NCI-H1694 treated with DMSO at 0.1 percent for 48 hours (cell line): ENCODE results near the gene B4GALT7.
"Not testable (repeated sequence)": the region's sequence is repeated elsewhere in the genome, so short reads cannot be mapped to it uniquely, and the experiment has no call there.

Source experiments
- DNase-seq: peaks from one replicate; lab custom pipeline; 2025; lab: John Stamatoyannopoulos, UW

Gene B4GALT7

GRCh38 chr5:177599731-177600507 lies at the start of gene B4GALT7:
Gene B4GALT7, plus strand, starts transcription at chr5:177600132. Its CDS starts 79 bp downstream, at chr5:177600211.
- peak; percentile 28 for DNase-seq

DNA sequence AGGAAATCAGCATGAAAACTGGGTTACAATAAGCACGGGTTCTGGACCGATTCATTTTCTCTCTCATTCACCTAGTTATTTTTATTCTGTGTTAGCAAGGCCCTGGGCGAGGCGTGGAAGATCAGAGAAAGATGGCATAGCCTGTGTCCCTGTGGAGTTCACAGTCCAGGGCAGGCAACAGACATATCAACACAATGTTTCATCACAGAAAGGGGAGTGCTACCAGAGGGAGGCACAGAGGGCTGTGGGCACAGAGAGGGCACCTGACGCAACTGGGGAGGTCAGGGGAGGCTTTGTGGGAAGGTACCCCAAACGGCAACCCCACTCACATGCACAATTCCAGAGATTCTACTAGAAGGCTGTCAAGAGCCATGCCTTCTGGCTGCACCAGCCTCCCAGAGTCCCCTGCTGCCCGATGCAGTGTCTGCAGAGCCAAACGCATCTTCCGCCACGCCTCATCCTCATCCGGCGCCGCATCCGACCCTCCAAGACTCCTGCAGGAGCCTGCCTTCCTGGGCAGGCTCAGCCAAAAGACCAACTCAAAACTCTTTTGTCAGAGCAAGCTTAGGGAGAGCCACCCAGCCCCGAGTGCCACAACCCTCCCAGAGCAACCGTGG lies 47.0 kb upstream of the B4GALT7 start:
- DNase-seq: no peak

DNA sequence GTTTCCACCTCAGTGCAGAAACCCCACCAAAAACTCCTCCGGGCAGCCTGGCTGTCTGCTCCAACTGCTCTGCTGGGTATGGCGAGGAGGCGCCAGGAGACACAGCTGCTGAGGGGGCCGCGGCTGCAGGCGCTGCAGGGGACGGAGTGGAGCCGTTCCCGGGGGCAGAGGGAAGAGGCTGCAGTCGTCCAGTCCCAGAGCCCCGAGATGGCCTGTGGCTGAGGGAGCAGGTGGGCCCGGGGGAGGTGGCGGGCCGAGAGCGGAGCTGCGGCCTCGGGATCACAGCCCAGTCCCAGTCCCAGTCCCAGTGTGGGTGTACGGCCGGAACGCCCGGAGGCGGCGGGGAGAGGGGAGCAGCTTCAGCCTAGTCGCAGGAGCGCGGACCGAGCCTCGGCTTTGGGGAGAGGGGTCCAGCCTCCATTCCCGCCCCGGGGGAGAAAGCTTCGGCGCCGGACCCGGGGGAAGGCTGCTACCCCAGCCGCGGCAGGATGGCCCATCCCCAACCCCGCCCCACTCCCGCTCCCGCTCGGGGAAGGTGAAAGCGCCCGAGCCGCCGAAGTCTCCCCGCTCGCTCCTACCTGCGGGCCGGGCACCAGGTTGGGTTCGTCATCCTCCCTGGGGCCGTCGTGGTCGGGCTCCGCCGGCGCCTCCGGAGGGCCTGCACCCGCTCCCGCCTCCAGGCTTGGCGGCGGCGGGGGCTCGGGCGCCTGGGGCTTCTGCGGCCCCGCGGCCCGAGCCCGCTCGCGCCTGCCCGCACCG lies 46.1 kb upstream of the B4GALT7 start:
- no peak for DNase-seq

DNA sequence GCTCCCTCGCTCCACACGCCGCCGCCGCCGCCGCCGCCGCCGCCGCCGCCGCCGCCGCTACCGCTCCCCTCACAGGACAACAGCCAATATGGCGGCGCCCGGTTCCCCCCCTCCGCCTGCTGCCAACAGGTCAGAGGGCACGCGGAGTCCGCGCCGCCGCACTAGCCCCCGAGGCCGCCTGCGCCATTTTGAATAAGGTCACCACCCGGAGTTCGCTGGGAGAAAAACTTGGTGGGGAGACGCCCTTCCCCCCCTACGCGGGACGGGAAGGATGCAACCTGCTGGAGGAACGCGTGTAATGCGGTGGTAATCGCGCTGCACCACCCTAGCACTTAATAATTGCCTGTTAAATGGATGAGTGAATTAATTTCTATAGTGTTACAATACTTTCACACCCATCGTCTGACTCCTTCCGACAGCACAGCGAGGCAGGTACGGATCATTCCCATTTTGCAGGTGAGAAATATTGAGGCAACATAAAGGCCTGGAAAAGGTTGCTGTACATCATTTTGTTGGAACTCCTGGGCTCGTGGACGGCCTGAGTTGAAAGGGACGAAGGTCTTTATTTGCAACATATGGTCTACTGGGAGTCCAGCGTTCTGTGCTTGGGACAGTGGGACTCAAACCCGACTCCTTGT lies 45.3 kb upstream of the B4GALT7 start, which contains the start of gene FAM193B:
FAM193B (minus strand) TSS at position 90 of the 638 bp plus-strand sequence. CDS start 105 bp downstream, outside the sequence.
- peak; percentile 72 for DNase-seq

GRCh38 chr5:177555228-177555627 lies 44.7 kb upstream of the B4GALT7 start:
- DNase-seq: no peak

GRCh38 chr5:177555665-177556064 lies 44.3 kb upstream of the B4GALT7 start:
- DNase-seq: no peak

- DNase-seq: no peak
These were observed 42.8 kb upstream of the B4GALT7 start for GRCh38 chr5:177557041-177557647.

- DNase-seq: no peak
These were observed 42.1 kb upstream of the B4GALT7 start for GRCh38 chr5:177557796-177558195.

DNA sequence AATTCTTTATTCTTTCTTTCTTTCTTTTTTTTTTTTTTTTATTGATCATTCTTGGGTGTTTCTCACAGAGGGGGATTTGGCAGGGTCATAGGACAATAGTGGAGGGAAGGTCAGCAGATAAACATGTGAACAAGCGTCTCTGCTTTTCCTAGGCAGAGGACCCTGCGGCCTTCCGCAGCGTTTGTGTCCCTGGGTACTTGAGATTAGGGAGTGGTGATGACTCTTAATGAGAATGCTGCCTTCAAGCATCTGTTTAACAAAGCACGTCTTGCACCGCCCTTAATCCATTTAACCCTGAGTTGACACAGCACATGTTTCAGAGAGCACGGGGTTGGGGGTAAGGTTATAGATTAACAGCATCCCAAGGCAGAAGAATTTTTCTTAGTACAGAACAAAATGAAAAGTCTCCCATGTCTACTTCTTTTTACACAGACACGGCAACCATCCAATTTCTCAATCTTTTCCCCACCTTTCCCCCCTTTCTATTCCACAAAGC lies 40.4 kb upstream of the B4GALT7 start:
- not testable (repeated sequence) for DNase-seq

- DNase-seq: no peak
These were observed 34.9 kb upstream of the B4GALT7 start for GRCh38 chr5:177565046-177565445.

DNA sequence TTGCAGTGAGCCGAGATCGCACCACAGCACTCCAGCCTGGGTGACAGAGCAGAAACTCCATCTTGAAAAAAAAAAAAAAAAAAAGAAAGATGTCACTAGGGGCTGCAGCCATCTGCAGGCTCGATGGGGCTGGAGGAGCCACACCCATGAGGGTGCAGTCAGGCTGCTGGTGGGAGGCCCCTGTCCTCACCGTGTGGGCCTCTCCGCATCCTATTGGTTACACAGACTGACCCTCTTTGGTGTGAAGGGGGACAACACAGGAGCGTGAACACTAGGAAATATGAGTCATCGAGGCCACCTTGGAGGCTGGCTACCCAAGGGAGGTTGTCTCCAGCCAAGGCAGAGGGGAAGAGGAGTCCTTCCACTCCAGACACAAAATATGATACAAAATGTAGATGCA lies 31.6 kb upstream of the B4GALT7 start:
- DNase-seq: no peak

DNA sequence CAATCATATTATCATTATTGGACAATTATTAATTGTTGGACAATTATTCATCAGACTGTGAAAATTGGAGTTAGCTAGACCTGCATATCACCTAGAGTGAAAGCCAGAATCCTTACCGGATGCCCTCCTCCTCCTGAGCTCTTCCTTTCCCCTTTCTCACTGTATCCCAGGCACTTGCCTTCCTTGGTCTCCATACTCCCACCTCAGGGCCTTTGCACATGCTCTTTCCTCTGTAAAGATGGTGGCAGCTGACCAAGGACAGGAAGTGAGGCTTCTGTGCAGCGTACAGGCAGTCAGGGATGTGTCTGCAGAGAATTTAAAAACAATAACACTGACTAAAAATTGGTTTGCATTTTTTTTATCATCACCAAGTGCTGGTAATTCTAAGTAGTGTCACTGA lies 30.0 kb upstream of the B4GALT7 start:
- no peak for DNase-seq

- no peak for DNase-seq
These were observed 24.4 kb upstream of the B4GALT7 start for GRCh38 chr5:177575488-177575887.

- no peak for DNase-seq
These were observed 23.8 kb upstream of the B4GALT7 start for GRCh38 chr5:177576169-177576568.

GRCh38 chr5:177578316-177578715 lies 21.6 kb upstream of the B4GALT7 start:
- DNase-seq: no peak

DNA sequence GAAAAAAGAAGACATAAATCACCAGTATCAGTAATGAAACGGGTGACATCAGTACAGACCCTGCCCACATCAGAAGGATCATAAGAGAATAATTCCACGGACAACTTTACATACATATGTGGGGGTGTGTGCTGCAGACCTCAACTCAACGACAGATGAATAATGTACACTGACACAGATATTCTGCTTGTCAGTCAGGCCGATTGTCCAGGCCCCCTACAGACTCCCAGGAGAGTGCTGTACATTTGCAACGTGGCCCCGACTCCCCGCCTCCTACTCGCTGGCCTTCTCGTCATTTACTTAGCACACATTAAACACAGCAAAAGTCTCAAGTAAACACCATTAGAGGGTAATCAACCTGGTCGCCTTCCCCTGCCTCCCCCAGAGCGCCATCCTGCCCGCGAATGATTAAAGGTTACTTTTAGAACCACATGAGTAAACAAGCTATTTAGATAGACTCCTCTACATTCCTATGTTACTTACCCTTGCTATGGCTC lies 11.5 kb upstream of the B4GALT7 start:
- DNase-seq: no peak

DNA sequence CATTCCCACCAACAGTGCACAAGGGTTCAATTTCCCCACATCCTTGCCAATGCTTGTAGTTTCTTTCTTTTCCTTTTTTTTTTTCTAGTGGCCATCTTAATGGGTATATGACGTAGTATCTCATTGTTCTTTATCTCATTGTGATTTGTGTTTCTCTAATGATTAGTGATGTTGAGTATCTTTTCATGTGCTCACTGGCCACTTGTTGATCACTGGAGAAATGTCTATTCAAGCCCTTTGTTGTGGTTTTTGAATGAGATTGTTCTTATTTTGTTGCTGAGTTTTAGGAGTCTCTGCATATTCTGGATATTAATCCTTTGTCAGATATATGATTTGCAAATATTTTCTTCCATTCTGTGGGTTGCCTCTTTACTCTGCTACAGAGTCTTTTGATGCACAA lies 9.5 kb upstream of the B4GALT7 start:
- DNase-seq: no peak

- DNase-seq: no peak
These were observed 8.3 kb upstream of the B4GALT7 start for GRCh38 chr5:177591690-177592009.

GRCh38 chr5:177592010-177592834 lies 7.7 kb upstream of the B4GALT7 start, which contains the start of gene TMED9:
Gene TMED9, plus strand, starts transcription at chr5:177592203. Its CDS starts 12 bp downstream, at chr5:177592215.
- peak; percentile 64 for DNase-seq

DNA sequence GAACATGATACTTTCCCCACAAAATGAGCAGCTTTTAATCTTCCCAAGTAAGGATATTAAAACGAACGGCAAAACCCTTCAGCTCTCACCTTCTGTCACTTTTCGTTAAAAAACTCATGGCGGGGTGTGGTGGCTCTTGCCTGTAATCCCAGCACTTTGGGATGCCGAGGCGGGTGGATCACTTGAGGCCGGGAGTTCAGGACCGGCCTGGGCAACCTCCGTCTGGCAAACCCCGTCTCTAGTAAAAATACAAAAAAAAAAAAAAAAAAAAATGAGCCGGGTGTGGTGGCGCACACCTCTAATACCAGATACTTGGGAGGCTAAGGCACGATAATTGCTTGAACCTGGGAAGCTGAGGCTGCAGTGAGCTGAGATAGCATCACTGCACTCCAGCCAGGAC lies 7.0 kb upstream of the B4GALT7 start:
- DNase-seq: no peak

DNA sequence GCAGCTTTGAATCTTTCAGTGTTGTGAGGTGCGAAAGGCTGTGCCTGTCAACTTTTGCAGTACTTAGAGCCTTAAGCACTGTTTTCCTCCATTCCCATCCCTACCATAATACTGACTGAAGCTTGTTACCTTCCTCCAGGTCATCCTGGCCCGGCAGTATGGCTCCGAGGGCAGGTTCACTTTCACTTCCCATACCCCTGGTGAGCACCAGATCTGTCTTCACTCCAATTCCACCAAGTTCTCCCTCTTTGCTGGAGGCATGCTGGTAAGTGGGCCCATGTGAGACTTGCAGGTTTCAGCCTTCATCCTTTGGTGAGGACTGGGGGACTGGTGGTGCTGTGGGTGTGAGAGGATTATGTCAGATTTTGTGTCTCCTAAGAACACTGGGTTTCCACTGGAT lies 6.4 kb upstream of the B4GALT7 start:
- no peak for DNase-seq
